ENCODE results near the gene GATAD2A.

DNA sequence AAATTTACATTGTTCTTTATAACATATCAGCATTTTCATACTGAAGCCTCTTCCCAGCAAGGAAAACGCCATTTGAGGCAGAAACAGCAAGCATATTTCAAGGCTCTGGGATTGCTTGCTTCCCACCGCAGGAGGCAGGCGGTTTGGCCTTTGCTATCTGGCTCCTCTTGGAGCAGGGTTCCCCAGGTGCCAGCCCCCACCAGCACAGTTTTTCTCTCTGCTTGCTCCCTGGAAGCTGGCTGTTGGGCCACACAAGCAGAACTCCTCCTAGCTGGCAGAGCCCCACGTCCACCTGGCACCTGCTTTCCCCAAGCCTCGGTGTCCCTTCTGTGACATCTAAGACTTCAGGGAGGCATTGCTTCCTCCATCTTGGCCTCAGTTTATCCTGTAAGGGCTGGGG lies 16.7 kb downstream of the GATAD2A start:
- no peak for TF ChIP-seq CTCF (IDR thresholded peaks at IDR 0.05; ENCODE audit: control extremely low read depth in 1 of 3, insufficient read depth in 1 of 3, low read depth in 1 of 3, low read length in 3 of 3)
- no peak for TF ChIP-seq TAF1 (IDR thresholded peaks at IDR 0.05; ENCODE audit: low read depth, low read length)

All from H1 (cell line).